ENCODE measurements around the gene NCMAP.

Gene NCMAP

DNA sequence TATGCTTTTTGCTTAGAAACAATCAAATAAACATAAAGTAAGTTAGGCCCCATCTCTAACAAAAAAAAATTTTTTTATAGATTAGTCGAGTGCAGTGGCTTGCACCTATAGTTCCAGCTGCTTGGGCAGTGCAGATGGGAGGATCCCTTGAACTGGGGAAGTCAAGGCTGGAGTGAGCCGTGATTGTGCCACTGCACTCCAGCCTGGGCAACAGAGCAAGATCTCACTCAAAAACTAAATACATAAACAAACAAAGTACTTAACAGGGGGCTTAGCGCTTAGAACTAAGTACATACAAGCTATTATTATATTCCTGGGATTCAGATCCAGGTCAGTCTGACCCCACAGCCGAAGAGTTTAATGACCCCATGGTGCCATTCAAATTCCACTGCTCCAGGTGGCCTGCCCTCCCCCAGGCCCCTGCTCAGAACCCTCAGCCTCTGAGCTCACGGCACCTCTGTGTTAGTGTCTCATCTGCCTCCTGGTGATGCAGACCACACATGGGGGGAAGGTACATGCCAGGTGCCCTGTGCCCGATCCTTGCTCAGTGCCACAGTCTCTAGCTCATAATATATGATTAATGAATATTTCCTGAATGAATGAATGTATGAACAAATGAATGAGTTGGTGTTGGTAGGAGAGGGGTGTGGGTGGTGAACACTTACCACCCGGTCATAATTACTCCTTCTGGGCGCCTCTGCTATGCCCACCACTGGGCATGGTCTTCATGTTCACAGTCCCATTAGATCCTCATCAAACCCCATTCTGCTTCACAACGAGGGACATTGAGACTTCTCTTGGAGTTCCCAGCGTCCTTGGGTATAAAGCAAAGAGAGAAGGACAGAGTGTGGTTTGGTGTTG lies 14.6 kb downstream of the NCMAP start:
- DNase-seq (ENCODE audit: low read depth in 1 of 2, low spot score in 1 of 2), result no peak

DNA sequence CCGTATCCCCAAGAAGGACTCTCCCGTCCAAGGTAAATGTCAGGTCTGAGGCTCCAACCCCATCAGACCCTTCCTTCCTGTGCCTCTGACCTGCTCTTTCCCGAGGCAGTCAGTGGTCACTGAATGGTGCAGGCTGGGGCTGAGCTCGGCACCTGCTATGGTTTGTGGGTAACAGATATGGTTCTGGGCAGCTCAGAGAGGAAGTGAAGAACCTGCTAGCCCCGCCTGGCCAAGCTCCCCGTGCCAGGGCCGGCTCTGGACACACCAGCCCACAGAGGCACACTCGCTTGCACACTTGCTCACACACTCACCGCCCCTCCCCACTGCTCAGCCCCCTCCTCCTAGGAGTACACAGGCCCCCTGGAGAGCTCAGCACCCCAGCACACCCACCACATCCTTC lies 16.4 kb downstream of the NCMAP start:
- DNase-seq (ENCODE audit: low read depth in 1 of 2, low spot score in 1 of 2), result no peak

GRCh38 chr1:24575905-24576587 lies 20.2 kb downstream of the NCMAP start:
- no peak for DNase-seq (ENCODE audit: low read depth in 1 of 2, low spot score in 1 of 2)

GRCh38 chr1:24578846-24579245 lies 23.0 kb downstream of the NCMAP start:
- no peak for DNase-seq (ENCODE audit: low read depth in 1 of 2, low spot score in 1 of 2)

DNA sequence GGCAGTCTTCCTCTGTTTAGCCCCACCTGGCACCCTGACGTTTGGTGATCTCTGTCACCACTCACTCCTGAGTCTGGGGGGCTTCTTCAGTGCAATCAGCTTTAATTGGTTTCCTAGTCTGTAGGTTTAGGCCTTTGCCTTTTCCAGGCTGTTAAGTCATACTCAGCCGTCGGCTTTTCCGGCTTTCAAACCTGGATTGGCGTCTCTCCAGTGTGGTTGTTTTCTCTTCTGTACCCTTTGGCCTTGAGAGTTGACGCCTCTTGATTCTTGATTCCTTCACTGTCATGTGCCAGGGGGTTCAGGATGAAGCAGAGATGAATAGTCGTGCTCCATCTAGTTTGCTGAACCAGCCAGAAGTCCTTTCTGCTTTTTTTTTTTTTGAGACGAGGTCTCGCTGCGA lies 24.9 kb downstream of the NCMAP start:
- no peak for DNase-seq (ENCODE audit: low read depth in 1 of 2, low spot score in 1 of 2)

DNA sequence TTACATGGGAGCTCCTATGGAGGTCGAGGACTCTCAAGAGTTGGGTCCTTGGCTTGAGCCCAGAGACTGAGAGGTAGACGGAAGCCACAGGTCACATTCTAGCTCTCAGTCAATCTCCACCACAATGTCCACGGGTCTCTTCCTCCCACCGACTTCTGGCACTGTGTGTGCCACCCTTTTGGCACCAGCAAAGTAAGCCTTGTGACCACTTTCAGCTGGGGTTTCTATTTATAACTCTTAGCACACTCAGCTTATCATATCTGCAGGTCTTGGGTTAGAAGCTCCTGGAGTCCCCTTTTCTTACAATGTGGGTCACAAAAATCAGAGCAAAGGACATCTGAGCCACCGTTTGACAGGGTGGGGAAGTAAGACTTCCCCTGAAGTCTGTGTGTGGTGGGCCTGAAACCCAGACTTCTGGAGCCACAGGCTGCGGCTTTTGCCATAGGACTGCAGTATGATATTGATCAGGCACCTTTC lies 28.3 kb downstream of the NCMAP start:
- DNase-seq (ENCODE audit: low read depth in 1 of 2, low spot score in 1 of 2), result no peak

GRCh38 chr1:24586119-24586518 lies 30.2 kb downstream of the NCMAP start:
- DNase-seq (ENCODE audit: low read depth in 1 of 2, low spot score in 1 of 2), result no peak

GRCh38 chr1:24586970-24587820 lies 31.3 kb downstream of the NCMAP start:
- DNase-seq (ENCODE audit: low read depth in 1 of 2, low spot score in 1 of 2), result peak in 1 of 2 donors; percentile 6

DNA sequence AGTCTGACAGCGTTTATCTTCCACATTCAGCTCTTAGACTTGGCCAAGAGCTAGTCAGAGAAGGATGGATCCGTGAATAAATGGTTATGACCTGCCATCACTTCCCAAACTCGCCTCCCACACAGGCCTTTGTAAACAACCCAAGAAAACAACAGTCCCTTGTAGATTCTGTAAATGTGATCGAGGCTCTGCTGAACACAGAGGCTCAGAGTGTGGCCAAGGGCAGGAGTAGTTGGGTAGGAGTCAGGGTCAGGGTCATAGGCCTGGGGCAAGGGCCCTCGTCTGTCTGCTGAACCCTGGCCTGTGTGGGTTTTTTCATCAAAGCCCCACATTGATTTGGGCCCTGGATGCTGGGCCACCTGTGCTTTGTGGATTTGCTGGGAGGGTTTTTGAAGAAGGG lies 32.7 kb downstream of the NCMAP start:
- no peak for DNase-seq (ENCODE audit: low read depth in 1 of 2, low spot score in 1 of 2)

GRCh38 chr1:24589200-24589599 lies 33.3 kb downstream of the NCMAP start:
- no peak for DNase-seq (ENCODE audit: low read depth in 1 of 2, low spot score in 1 of 2)

DNA sequence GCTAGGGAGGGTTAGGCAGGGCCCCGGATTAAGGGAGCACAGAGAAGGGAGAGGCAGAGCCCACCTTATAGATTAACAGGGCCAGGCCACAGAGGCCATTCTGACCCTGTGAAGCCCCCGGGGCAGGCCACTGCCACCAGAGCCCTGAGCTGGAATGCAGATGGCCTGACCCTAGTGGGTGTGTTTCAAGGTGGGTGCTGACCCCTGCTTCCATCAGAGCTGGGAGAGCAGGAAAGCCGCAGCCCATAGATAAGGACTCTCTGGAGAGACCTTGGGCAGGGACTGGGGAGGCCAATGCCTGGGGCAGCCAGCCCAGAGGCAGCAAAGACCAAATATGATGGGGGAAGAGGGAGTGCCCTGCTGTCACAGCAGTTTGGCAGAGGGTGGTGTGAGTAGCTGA lies 35.9 kb downstream of the NCMAP start:
- no peak for DNase-seq (ENCODE audit: low read depth in 1 of 2, low spot score in 1 of 2)

- DNase-seq (ENCODE audit: low read depth in 1 of 2, low spot score in 1 of 2), result no peak
Observed at GRCh38 chr1:24594328-24594598, 38.4 kb downstream of the NCMAP start.

GRCh38 chr1:24596401-24596880 lies 40.6 kb downstream of the NCMAP start:
- DNase-seq (ENCODE audit: low read depth in 1 of 2, low spot score in 1 of 2), result no peak

GRCh38 chr1:24599265-24599664 lies 43.4 kb downstream of the NCMAP start:
- no peak for DNase-seq (ENCODE audit: low read depth in 1 of 2, low spot score in 1 of 2)

GRCh38 chr1:24600551-24600950 lies 44.7 kb downstream of the NCMAP start:
- DNase-seq (ENCODE audit: low read depth in 1 of 2, low spot score in 1 of 2), result no peak

DNA sequence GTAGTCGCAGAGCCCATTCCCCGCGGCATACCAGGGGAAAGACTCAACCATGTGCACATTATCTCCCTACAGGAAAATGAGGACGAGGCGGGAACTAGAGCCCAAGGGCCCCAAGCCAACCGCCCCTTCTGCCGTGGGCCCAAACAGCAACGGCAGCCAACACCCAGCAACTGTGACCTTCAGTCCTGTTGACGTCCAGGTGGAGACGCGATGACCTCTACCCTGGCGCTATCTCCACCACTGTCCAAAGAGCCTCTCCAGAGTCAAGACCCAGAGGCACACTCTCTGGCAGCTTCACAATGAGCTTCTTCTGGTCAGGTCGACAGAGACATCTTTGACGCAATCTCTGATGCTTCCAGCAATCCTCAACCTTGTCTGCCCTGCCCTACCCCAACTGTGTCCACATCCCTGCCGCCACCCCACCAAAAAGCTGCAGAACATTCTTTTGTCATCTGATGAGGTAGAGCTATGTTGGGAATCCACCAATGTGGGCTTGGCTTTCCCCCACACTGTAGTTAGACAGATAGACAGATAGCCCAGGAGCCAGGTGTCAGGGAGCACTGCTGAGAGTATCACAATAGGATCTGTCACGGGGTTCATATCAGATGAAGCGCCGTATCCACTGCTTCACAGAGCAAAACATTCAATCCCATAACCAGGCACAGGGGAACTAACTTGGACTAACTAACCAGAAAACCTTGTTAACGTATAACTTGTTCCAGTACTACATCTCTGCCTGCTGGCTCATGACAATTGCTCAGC lies 49.8 kb downstream of the NCMAP start:
- DNase-seq (ENCODE audit: low read depth in 1 of 2, low spot score in 1 of 2), result no peak

DNA sequence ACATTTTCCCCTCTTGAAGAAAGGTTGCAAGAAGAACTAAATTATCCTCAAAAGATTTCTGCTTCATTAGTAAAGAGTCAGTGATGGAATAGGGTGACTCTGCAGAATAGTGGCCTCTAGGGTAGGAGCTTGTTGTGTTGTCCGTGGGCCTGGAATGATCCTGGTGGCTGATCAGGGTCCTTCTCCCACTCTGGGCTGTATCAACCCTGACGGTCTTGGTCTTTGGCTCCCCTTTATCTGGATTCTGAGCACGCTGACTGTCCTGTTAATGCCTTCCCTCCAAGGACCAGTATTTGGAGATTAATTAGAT lies 50.4 kb downstream of the NCMAP start:
- no peak for DNase-seq (ENCODE audit: low read depth in 1 of 2, low spot score in 1 of 2)

GRCh38 chr1:24606621-24607020 lies 50.7 kb downstream of the NCMAP start:
- no peak for DNase-seq (ENCODE audit: low read depth in 1 of 2, low spot score in 1 of 2)

DNA sequence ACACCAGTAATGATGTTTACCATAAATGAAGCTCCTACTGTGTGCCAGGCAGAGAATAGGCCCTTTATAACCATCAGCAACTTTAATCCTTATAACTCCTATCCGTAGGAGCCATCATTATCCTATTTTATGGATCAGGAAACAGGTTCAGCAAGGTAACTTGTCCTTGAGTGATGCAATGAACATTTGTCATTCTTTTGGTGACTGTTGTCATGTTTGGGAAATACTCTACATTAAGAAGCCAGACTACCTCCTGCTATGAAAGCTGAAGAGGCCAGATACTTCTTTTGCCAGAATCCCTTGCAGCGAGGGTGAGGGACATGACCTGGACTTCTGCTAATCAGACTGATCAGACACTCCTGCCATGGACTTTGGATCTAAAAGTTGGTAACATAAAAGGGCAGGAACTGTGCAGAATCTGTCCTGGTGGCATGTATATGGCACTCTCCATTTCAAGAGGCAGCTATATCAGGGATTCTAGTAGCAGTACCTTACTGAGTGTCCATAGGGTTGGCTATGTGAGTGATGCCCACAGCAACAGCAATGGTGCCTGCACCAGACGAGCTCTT lies 54.1 kb downstream of the NCMAP start:
- no peak for DNase-seq (ENCODE audit: low read depth in 1 of 2, low spot score in 1 of 2)

GRCh38 chr1:24619376-24619775 lies 63.5 kb downstream of the NCMAP start:
- no peak for DNase-seq (ENCODE audit: low read depth in 1 of 2, low spot score in 1 of 2)

- no peak for DNase-seq (ENCODE audit: low read depth in 1 of 2, low spot score in 1 of 2)
Observed at GRCh38 chr1:24620678-24621077, 64.8 kb downstream of the NCMAP start.
